A549 (cell line): Measurements from ENCODE around the gene PATJ. TPM values are rescaled to one million over a fixed set of nuclear protein-coding genes. Genes with fewer than 3 reads are reported as not detected.

Experiments used
- ATAC-seq, 2 experiments: fragments of 200-7000 bp in 1 of 2; fragments of >200 bp in 1 of 2; cut with Nextera tagmentation in 1 of 2; cut with Tn5 transposase in 1 of 2; 3 replicates each; pipeline versions ENCODE4 v1.8.0 to v1.9.1; 2018 to 2020; ENCODE audit warnings: mild to moderate bottlenecking in 1 of 2, moderate library complexity in 1 of 2
- CTCF ChIA-PET: fragments of 300-600 bp; sonication (Branson Sonifier 250); formaldehyde crosslinking; extraction: SDS; loops from one replicate; lab custom pipeline; 2021; ENCODE audit warnings: antibody characterized with exemption, inconsistent platforms; lab: Yijun Ruan, JAX
- POLR2A ChIA-PET: fragments of 350-600 bp; formaldehyde crosslinking; extraction: SDS; loops from one replicate; lab custom pipeline; 2021; ENCODE audit warnings: antibody characterized with exemption, inconsistent platforms; lab: Yijun Ruan, JAX
- DNase-seq, 2 experiments: peaks; one replicate each; pipeline versions ENCODE4 v3.0.0 to v3.0.0-alpha.2; 2011 to 2016; ENCODE audit warnings: low read depth in 1 of 2, low spot score in 1 of 2
- FAIRE-seq: peaks from 2 replicates; lab custom pipeline; 2011; peaks lifted over from hg19 to GRCh38; lab: Jason Lieb, UNC
- H3K27ac ChIP-seq, 2 experiments: fragments of >200 bp; sonication (Bioruptor Twin); formaldehyde crosslinking; 3 replicates each; pipeline ENCODE4 v1.5.1; 2016 to 2017
- H3K4me1 ChIP-seq: fragments of >200 bp; sonication (Bioruptor Twin); formaldehyde crosslinking; 3 replicates; pipeline ENCODE4 v1.6.1; 2016
- H3K4me2 ChIP-seq: fragments of >200 bp; sonication (Bioruptor Twin); formaldehyde crosslinking; 3 replicates; pipeline ENCODE4 v1.6.1; 2016
- H3K4me3 ChIP-seq: fragments of >200 bp; sonication (Bioruptor Twin); formaldehyde crosslinking; 3 replicates; pipeline ENCODE4 v1.5.1; 2016
- H3K9me3 ChIP-seq: fragments of >200 bp; sonication (Bioruptor Twin); formaldehyde crosslinking; 3 replicates; pipeline ENCODE4 v1.6.1; 2016
- ATOH8 ChIP-seq: fragments of 250-450 bp; sonication (Bioruptor Pico); IDR thresholded peaks from 2 replicates; pipeline ENCODE4 v1.5.0; 2020; ENCODE audit warnings: low read depth, mild to moderate bottlenecking, moderate library complexity
- CEBPB ChIP-seq, 2 experiments: fragments of >200 bp in 1 of 2; sonication (Bioruptor Twin) in 1 of 2; formaldehyde crosslinking in 1 of 2; IDR thresholded peaks; 2 replicates each; pipeline ENCODE4 v1.6.1; 2012 to 2016
- CHD2 ChIP-seq: fragments of 150-350 bp; IDR thresholded peaks from 2 replicates; pipeline ENCODE4 v1.6.1; 2014; ENCODE audit warnings: low read length; ENCODE audit not compliant: partially characterized antibody
- E2F6 ChIP-seq: IDR thresholded peaks from 2 replicates; pipeline ENCODE4 v1.6.1; 2012; ENCODE audit warnings: low read depth, borderline replicate concordance
- EHMT2 ChIP-seq: fragments of 200-600 bp; sonication (generic); IDR thresholded peaks from 2 replicates; pipeline ENCODE4 v1.6.1; 2016; ENCODE audit warnings: antibody characterized with exemption, low read depth, mild to moderate bottlenecking, moderate library complexity
- EP300 ChIP-seq, 2 experiments: fragments of >200 bp; sonication (Bioruptor Twin); formaldehyde crosslinking; IDR thresholded peaks; 2 replicates in 1 of 2; 3 replicates in 1 of 2; pipeline ENCODE4 v1.6.1; 2016 to 2017
- FOSB ChIP-seq: fragments of 250-450 bp; sonication (Bioruptor Pico); IDR thresholded peaks from 2 replicates; pipeline ENCODE4 v1.5.0; 2020; ENCODE audit warnings: mild to moderate bottlenecking, moderate library complexity
- FOSL2 ChIP-seq, 2 experiments: fragments of 450-650 bp in 1 of 2; fragments of >200 bp in 1 of 2; sonication (Bioruptor Twin) in 1 of 2; formaldehyde crosslinking; IDR thresholded peaks; 2 replicates each; pipeline versions ENCODE4 v1.5.0 to v1.6.1; 2016 to 2020; ENCODE audit warnings: mild to moderate bottlenecking in 1 of 2, moderate library complexity in 1 of 2
- HDAC2 ChIP-seq: fragments of 200-600 bp; sonication (generic); IDR thresholded peaks from 2 replicates; pipeline ENCODE4 v1.6.1; 2016
- HMGXB4 ChIP-seq: fragments of 250-450 bp; sonication (Bioruptor Pico); IDR thresholded peaks from 2 replicates; pipeline ENCODE4 v1.5.0; 2021; ENCODE audit warnings: mild to moderate bottlenecking, moderate library complexity, borderline replicate concordance
- HOXA7 ChIP-seq: fragments of 250-450 bp; sonication (Bioruptor Pico); IDR thresholded peaks from 2 replicates; pipeline ENCODE4 v1.5.0; 2020; ENCODE audit warnings: mild to moderate bottlenecking, moderate library complexity
- JUNB ChIP-seq: fragments of >200 bp; sonication (Bioruptor Twin); formaldehyde crosslinking; IDR thresholded peaks from 2 replicates; pipeline ENCODE4 v1.6.1; 2016
- MAFK ChIP-seq: fragments of 450-650 bp; IDR thresholded peaks from 2 replicates; pipeline ENCODE4 v1.6.1; 2014; ENCODE audit not compliant: partially characterized antibody
- MAZ ChIP-seq: fragments of 150-350 bp; IDR thresholded peaks from 2 replicates; pipeline ENCODE4 v1.6.1; 2014; ENCODE audit warnings: antibody characterized with exemption, low read depth, low read length, borderline replicate concordance
- NFE2L2 ChIP-seq: fragments of 150-350 bp; conservative IDR thresholded peaks from 2 replicates; pipeline ENCODE4 v1.6.1; 2014; ENCODE audit warnings: low read length
- POLR2A ChIP-seq: IDR thresholded peaks from 2 replicates; pipeline ENCODE4 v1.6.1; 2012; ENCODE audit warnings: mild to moderate bottlenecking, low read length
- RARB ChIP-seq: fragments of 250-450 bp; sonication (Bioruptor Pico); IDR thresholded peaks from 2 replicates; pipeline ENCODE4 v1.8.0; 2021; ENCODE audit warnings: mild to moderate bottlenecking, moderate library complexity
- REST ChIP-seq: fragments of 200-600 bp; sonication (generic); IDR thresholded peaks from 2 replicates; pipeline ENCODE4 v1.6.1; 2016; ENCODE audit warnings: antibody characterized with exemption, mild to moderate bottlenecking, moderate library complexity
- RNF2 ChIP-seq: fragments of 200-600 bp; sonication (generic); IDR thresholded peaks from 2 replicates; pipeline ENCODE4 v1.6.1; 2016; ENCODE audit warnings: low read depth, mild to moderate bottlenecking, antibody characterized with exemption, moderate library complexity, borderline replicate concordance
- SREBF2 ChIP-seq: fragments of 450-650 bp; IDR thresholded peaks from 2 replicates; pipeline ENCODE4 v1.6.1; 2014; ENCODE audit warnings: mild to moderate bottlenecking, moderate library complexity
- TP53 ChIP-seq: fragments of 250-450 bp; sonication (Bioruptor Pico); IDR thresholded peaks from 2 replicates; pipeline ENCODE4 v1.5.0; 2021; ENCODE audit warnings: mild to moderate bottlenecking, moderate library complexity
- ZC3H11A ChIP-seq: fragments of 450-650 bp; IDR thresholded peaks from 2 replicates; pipeline ENCODE4 v1.6.1; 2014; ENCODE audit warnings: antibody characterized with exemption, mild to moderate bottlenecking
- ZFP36 ChIP-seq: fragments of 450-650 bp; IDR thresholded peaks from 2 replicates; pipeline ENCODE4 v1.6.1; 2014; ENCODE audit warnings: borderline replicate concordance; ENCODE audit not compliant: partially characterized antibody
- ZSCAN20 ChIP-seq: fragments of 250-450 bp; sonication (Bioruptor Pico); IDR thresholded peaks from 2 replicates; pipeline ENCODE4 v1.8.0; 2022; ENCODE audit warnings: mild to moderate bottlenecking, moderate library complexity
- WGBS: methylation state at CpG from one replicate; pipeline ENCODE4 v1.1.6; 2017; ENCODE audit errors: missing lambda C conversion rate; 5-methylcytosine and 5-hydroxymethylcytosine counted together
- polyA plus RNA-seq, 4 experiments: library from polyadenylated mRNA; depleted of rRNA in 3 of 4; stranded (reverse); fragments of >200 nt; fragmentation: RNase III in 1 of 4; extraction: RNeasy Plus Mini Kit Qiagen cat#74134 plus additional on column Dnase treatment in 1 of 4; gene quantifications; 2 replicates in 3 of 4; 3 replicates in 1 of 4; pipeline ENCODE4 v1.2.3, GENCODE V29; 2011 to 2017
- TF ChIP-seq, protein P1 (sequence below): IDR thresholded peaks from 2 replicates; pipeline ENCODE4 v1.6.1; 2012
- TF ChIP-seq, protein P2 (sequence below): fragments of >200 bp; sonication (Bioruptor Twin); formaldehyde crosslinking; IDR thresholded peaks from 3 replicates; pipeline ENCODE4 v1.6.1; 2016
- TF ChIP-seq, protein P3 (sequence below): IDR thresholded peaks from 2 replicates; pipeline ENCODE4 v1.6.1; 2012

Gene PATJ
- polyA plus RNA-seq, 2 of the 4 experiments (the other 2 are of a cell fraction) = 6.0 to 14.7 TPM

GRCh38 chr1:62103846-62104245, 361.6 kb downstream of the PATJ start:
- CTCF ChIA-PET = interaction anchor here (1.3 kb wide), 1 partner anchor 21 kb away, joined by 5 read pairs; no protein-coding TSS in a partner anchor
- WGBS = 80% methylated on average over 3 of the region's 3 CpGs
- no peak overlapping the region for H3K27ac ChIP-seq
- H3K4me3 ChIP-seq = no peak overlapping the region
- no peaks in the 10 kb centered on the region for H3K9me3 ChIP-seq
- ATAC-seq = no peak
- no peak for DNase-seq
- no peaks in the 10 kb centered on the region for H3K4me1 ChIP-seq
- POLR2A ChIA-PET = no interaction called here
- TF ChIP-seq ZFP36 (no peak), JUNB (no peak), CHD2 (no peak), RNF2 (no peak), HOXA7 (CRISPR knock-in tag) (no peak), HMGXB4 (CRISPR knock-in tag) (no peak), SREBF2 (no peak), FOSB (CRISPR knock-in tag) (no peak), NFE2L2 (no peak), ATOH8 (CRISPR knock-in tag) (no peak), ZC3H11A (no peak), HDAC2 (no peak)
- TF ChIP-seq, protein P1, sequence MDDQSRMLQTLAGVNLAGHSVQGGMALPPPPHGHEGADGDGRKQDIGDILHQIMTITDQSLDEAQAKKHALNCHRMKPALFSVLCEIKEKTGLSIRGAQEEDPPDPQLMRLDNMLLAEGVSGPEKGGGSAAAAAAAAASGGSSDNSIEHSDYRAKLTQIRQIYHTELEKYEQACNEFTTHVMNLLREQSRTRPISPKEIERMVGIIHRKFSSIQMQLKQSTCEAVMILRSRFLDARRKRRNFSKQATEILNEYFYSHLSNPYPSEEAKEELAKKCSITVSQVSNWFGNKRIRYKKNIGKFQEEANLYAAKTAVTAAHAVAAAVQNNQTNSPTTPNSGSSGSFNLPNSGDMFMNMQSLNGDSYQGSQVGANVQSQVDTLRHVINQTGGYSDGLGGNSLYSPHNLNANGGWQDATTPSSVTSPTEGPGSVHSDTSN = no peak
- TF ChIP-seq, protein P2, sequence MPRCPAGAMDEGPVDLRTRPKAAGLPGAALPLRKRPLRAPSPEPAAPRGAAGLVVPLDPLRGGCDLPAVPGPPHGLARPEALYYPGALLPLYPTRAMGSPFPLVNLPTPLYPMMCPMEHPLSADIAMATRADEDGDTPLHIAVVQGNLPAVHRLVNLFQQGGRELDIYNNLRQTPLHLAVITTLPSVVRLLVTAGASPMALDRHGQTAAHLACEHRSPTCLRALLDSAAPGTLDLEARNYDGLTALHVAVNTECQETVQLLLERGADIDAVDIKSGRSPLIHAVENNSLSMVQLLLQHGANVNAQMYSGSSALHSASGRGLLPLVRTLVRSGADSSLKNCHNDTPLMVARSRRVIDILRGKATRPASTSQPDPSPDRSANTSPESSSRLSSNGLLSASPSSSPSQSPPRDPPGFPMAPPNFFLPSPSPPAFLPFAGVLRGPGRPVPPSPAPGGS = no peak
- H3K4me2 ChIP-seq = no peak overlapping the region
- no peak for FAIRE-seq

- no peak for FAIRE-seq
- H3K4me2 ChIP-seq = no peak overlapping the region
- 12% methylated on average over 1 of the region's 1 CpG for WGBS
- ChIA-PET CTCF (interaction anchor here (0.9 kb wide), 1 partner anchor 25 kb away, joined by 4 read pairs; no protein-coding TSS in a partner anchor), POLR2A (no interaction called here)
- H3K27ac ChIP-seq = no peak overlapping the region
- no peak for ATAC-seq
- H3K4me1 ChIP-seq = no peaks in the 10 kb centered on the region
- H3K9me3 ChIP-seq = no peaks in the 10 kb centered on the region
- no peak for DNase-seq
- H3K4me3 ChIP-seq = no peak overlapping the region
- no peak for TF ChIP-seq EP300 (IDR thresholded peaks at IDR 0.05)
- no peak for TF ChIP-seq RARB
- TF ChIP-seq MAZ = no peak
- no peak for TF ChIP-seq FOSL2 (IDR thresholded peaks at IDR 0.05)
- no peak for TF ChIP-seq FOSL2 (CRISPR knock-in tag; IDR thresholded peaks at IDR 0.05)
- no peak for TF ChIP-seq ZSCAN20 (CRISPR knock-in tag)
- TF ChIP-seq, protein P3, sequence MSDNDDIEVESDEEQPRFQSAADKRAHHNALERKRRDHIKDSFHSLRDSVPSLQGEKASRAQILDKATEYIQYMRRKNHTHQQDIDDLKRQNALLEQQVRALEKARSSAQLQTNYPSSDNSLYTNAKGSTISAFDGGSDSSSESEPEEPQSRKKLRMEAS = no peak
- TF ChIP-seq, protein P1 = no peak
- TF ChIP-seq EHMT2 = no peak
- TF ChIP-seq ZFP36 = no peak
- TF ChIP-seq JUNB = no peak
- TF ChIP-seq E2F6 = no peak
- TF ChIP-seq POLR2A = no peak
- TF ChIP-seq CEBPB (IDR thresholded peaks at IDR 0.05) = no peak
- no peak for TF ChIP-seq REST
- TF ChIP-seq MAFK = no peak
- no peak for TF ChIP-seq TP53 (CRISPR knock-in tag)
Measured at GRCh38 chr1:62107923-62108322, 365.6 kb downstream of the PATJ start.
